ENCODE results near the gene SMCO1.
"Not testable (repeated sequence)": the region's sequence is repeated elsewhere in the genome, so short reads cannot be mapped to it uniquely, and the experiment has no call there.

SMCO1 gene

GRCh38 chr3:196514913-196515621 is at the start of gene SMCO1:
Gene SMCO1, minus strand, starts transcription at chr3:196515346. Its CDS starts 137 bp downstream, at chr3:196515209.
- no peak for DNase-seq

- DNase-seq: no peak
Measured at GRCh38 chr3:196563721-196564225, 48.6 kb upstream of the SMCO1 start.

- DNase-seq: no peak
Measured at GRCh38 chr3:196559826-196560225, 44.7 kb upstream of the SMCO1 start.

GRCh38 chr3:196558476-196558875 is 43.3 kb upstream of the SMCO1 start:
- no peak for DNase-seq

- DNase-seq: no peak
Measured at GRCh38 chr3:196557236-196557635, 42.1 kb upstream of the SMCO1 start.

- no peak for DNase-seq
Measured at GRCh38 chr3:196555295-196555694, 40.1 kb upstream of the SMCO1 start.

GRCh38 chr3:196554205-196554604 is 39.1 kb upstream of the SMCO1 start:
- DNase-seq: no peak

- no peak for DNase-seq
Measured at GRCh38 chr3:196553551-196553950, 38.4 kb upstream of the SMCO1 start.

- DNase-seq: no peak
Measured at GRCh38 chr3:196552253-196552652, 37.1 kb upstream of the SMCO1 start.

GRCh38 chr3:196550172-196550571 is 35.0 kb upstream of the SMCO1 start:
- DNase-seq: not testable (repeated sequence)

GRCh38 chr3:196549312-196549711 is 34.2 kb upstream of the SMCO1 start:
- DNase-seq: not testable (repeated sequence)

GRCh38 chr3:196547067-196547466 is 31.9 kb upstream of the SMCO1 start:
- DNase-seq: no peak

- DNase-seq: no peak
Measured at GRCh38 chr3:196546537-196546936, 31.4 kb upstream of the SMCO1 start.

GRCh38 chr3:196544491-196544992 is 29.4 kb upstream of the SMCO1 start:
- no peak for DNase-seq

- DNase-seq: no peak
Measured at GRCh38 chr3:196541684-196542445, 26.7 kb upstream of the SMCO1 start.

- DNase-seq: no peak
Measured at GRCh38 chr3:196537319-196537984, 22.3 kb upstream of the SMCO1 start.

- no peak for DNase-seq
Measured at GRCh38 chr3:196533260-196533681, 18.1 kb upstream of the SMCO1 start.

GRCh38 chr3:196531418-196531817 is 16.3 kb upstream of the SMCO1 start:
- DNase-seq: no peak

GRCh38 chr3:196528639-196529233 is 13.6 kb upstream of the SMCO1 start:
- DNase-seq: peak; percentile 15 to 48

- no peak for DNase-seq
Measured at GRCh38 chr3:196525141-196525540, 10.0 kb upstream of the SMCO1 start.

GRCh38 chr3:196524527-196524926 is 9.4 kb upstream of the SMCO1 start:
- DNase-seq: no peak

- no peak for DNase-seq
Measured at GRCh38 chr3:196523841-196524240, 8.7 kb upstream of the SMCO1 start.

GRCh38 chr3:196521291-196521690 is 6.1 kb upstream of the SMCO1 start:
- not testable (repeated sequence) for DNase-seq
